HepG2 (cell line): ENCODE measurements around the gene ALDH3A1. TPM values are rescaled to one million over a fixed set of nuclear protein-coding genes. Genes with fewer than 3 reads are reported as not detected.
A peak's percentile ranks its signal among the peaks of the same experiment; 100 is the strongest.

Source experiments
- CREBL2 ChIP-seq: sonication (generic); formaldehyde crosslinking; IDR thresholded peaks from 2 replicates; pipeline ENCODE4 v1.8.1; 2023; ENCODE audit warnings: missing genetic modification reagents, mild to moderate bottlenecking, borderline replicate concordance
- HNRNPUL1 ChIP-seq: fragments of 200-400 bp; formaldehyde crosslinking; IDR thresholded peaks from 2 replicates; pipeline ENCODE4 v1.6.1; 2017; ENCODE audit warnings: low read depth, mild to moderate bottlenecking, low read length, moderate library complexity
- KDM1A ChIP-seq: IDR thresholded peaks from 2 replicates; pipeline ENCODE4 v1.6.1; 2016; ENCODE audit warnings: missing compliant biosample characterization
- KDM5A ChIP-seq: fragments of 200-600 bp; sonication (generic); IDR thresholded peaks from 2 replicates; pipeline ENCODE4 v1.7.0; 2018; ENCODE audit warnings: antibody characterized with exemption, mild to moderate bottlenecking, low read length, borderline replicate concordance
- MIER2 ChIP-seq: IDR thresholded peaks from 2 replicates; pipeline ENCODE4 v1.6.1; 2016; ENCODE audit warnings: missing biosample characterization, missing genetic modification reagents
- NFE2L1 ChIP-seq: sonication (generic); formaldehyde crosslinking; IDR thresholded peaks from 2 replicates; pipeline ENCODE4 v1.4.0; 2020; ENCODE audit warnings: missing genetic modification reagents, mild to moderate bottlenecking, borderline replicate concordance
- PCBP2 ChIP-seq: fragments of 200-400 bp; formaldehyde crosslinking; optimal IDR thresholded peaks from 2 replicates; pipeline ENCODE3; 2018; ENCODE audit warnings: low read length, low read depth; ENCODE audit not compliant: poor library complexity, severe bottlenecking
- POGK ChIP-seq: sonication (generic); formaldehyde crosslinking; conservative IDR thresholded peaks from 2 replicates; pipeline ENCODE4 v1.8.0; 2022; ENCODE audit warnings: mild to moderate bottlenecking, moderate library complexity, missing genetic modification reagents
- RFXAP ChIP-seq: sonication (generic); formaldehyde crosslinking; IDR thresholded peaks from 2 replicates; pipeline ENCODE4 v1.4.0; 2020; ENCODE audit warnings: missing genetic modification reagents, borderline replicate concordance
- SMAD9 ChIP-seq: sonication (generic); formaldehyde crosslinking; IDR thresholded peaks from 2 replicates; pipeline ENCODE4 v1.5.1; 2020; ENCODE audit warnings: mild to moderate bottlenecking, missing genetic modification reagents
- SP1 ChIP-seq, 2 experiments: fragments of 450-650 bp in 1 of 2; sonication (generic) in 1 of 2; formaldehyde crosslinking in 1 of 2; IDR thresholded peaks; 2 replicates each; pipeline versions ENCODE4 v1.4.0 to v1.6.1; 2016 to 2020; ENCODE audit warnings: missing genetic modification reagents in 1 of 2
- TERF1 ChIP-seq: sonication (generic); formaldehyde crosslinking; IDR thresholded peaks from 2 replicates; pipeline ENCODE4 v1.8.0; 2022; ENCODE audit warnings: mild to moderate bottlenecking, missing genetic modification reagents, moderate library complexity
- THYN1 ChIP-seq: sonication (generic); formaldehyde crosslinking; IDR thresholded peaks from 2 replicates; pipeline ENCODE4 v1.8.1; 2023; ENCODE audit warnings: low read depth, mild to moderate bottlenecking, moderate library complexity, missing genetic modification reagents, borderline replicate concordance
- YY1 ChIP-seq: IDR thresholded peaks from 2 replicates; pipeline ENCODE4 v1.6.1; 2011; ENCODE audit warnings: low read length, low read depth, moderate library complexity, mild to moderate bottlenecking; ENCODE audit not compliant: insufficient read depth, insufficient replicate concordance
- ZNF275 ChIP-seq: sonication (generic); formaldehyde crosslinking; IDR thresholded peaks from 2 replicates; pipeline ENCODE4 v1.8.0; 2022; ENCODE audit warnings: missing genetic modification reagents, mild to moderate bottlenecking, inconsistent platforms, borderline replicate concordance
- ZNF616 ChIP-seq: sonication (generic); formaldehyde crosslinking; IDR thresholded peaks from 2 replicates; pipeline ENCODE4 v1.5.0; 2020; ENCODE audit warnings: low read depth, mild to moderate bottlenecking, missing genetic modification reagents
- polyA plus RNA-seq, 8 experiments: library from polyadenylated mRNA; depleted of rRNA in 3 of 8; stranded (reverse) in 7 of 8; unstranded in 1 of 8; fragments of >200 nt; fragmentation: Illumina TruSeq in 4 of 8; extraction: Trizol in 4 of 8; gene quantifications; 2 replicates each; pipeline versions ENCODE4 v1.2.1 to v1.2.3, GENCODE V29; 2011 to 2016; ENCODE audit warnings: low read depth in 4 of 8, missing spikeins in 1 of 8, mixed read lengths in 1 of 8; ENCODE audit not compliant: insufficient read depth in 1 of 8
- total RNA-seq, 5 experiments: library from RNA; depleted of rRNA; stranded (reverse); fragments of >200 nt; fragmentation: Illumina TruSeq; extraction: Trizol; gene quantifications; 2 replicates each; pipeline ENCODE4 v1.2.3, GENCODE V29; 2016; ENCODE audit warnings: low read depth in 1 of 5
- TF ChIP-seq, protein P1 (sequence below): conservative IDR thresholded peaks from 2 replicates; pipeline ENCODE4 v1.6.1; 2018; ENCODE audit warnings: missing genetic modification reagents
- TF ChIP-seq, protein P2 (sequence below), 2 experiments: sonication (generic) in 1 of 2; formaldehyde crosslinking in 1 of 2; IDR thresholded peaks; 2 replicates each; pipeline versions ENCODE4 v1.5.1 to v1.6.1; 2011 to 2020; ENCODE audit warnings: borderline replicate concordance in 1 of 2, low read depth in 1 of 2, low read length in 1 of 2, mild to moderate bottlenecking in 1 of 2, missing genetic modification reagents in 1 of 2, moderate library complexity in 1 of 2

ALDH3A1 gene
- total and polyA plus RNA-seq, 2 of the 13 experiments (the other 11 are each of a cell fraction or from before 2014, with no cell fraction given), result 0.07 to 0.62 TPM

- no peak for TF ChIP-seq ZNF275 (CRISPR knock-in tag)
- no peak for TF ChIP-seq TERF1 (CRISPR knock-in tag)
- TF ChIP-seq, protein P1, sequence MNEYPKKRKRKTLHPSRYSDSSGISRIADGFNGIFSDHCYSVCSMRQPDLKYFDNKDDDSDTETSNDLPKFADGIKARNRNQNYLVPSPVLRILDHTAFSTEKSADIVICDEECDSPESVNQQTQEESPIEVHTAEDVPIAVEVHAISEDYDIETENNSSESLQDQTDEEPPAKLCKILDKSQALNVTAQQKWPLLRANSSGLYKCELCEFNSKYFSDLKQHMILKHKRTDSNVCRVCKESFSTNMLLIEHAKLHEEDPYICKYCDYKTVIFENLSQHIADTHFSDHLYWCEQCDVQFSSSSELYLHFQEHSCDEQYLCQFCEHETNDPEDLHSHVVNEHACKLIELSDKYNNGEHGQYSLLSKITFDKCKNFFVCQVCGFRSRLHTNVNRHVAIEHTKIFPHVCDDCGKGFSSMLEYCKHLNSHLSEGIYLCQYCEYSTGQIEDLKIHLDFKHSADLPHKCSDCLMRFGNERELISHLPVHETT (CRISPR knock-in tag), result no peak
- TF ChIP-seq YY1, result peak; percentile 27
- no peak for TF ChIP-seq POGK (CRISPR knock-in tag)
- TF ChIP-seq NFE2L1 (CRISPR knock-in tag), result no peak
- no peak for TF ChIP-seq HNRNPUL1
- TF ChIP-seq, protein P2, sequence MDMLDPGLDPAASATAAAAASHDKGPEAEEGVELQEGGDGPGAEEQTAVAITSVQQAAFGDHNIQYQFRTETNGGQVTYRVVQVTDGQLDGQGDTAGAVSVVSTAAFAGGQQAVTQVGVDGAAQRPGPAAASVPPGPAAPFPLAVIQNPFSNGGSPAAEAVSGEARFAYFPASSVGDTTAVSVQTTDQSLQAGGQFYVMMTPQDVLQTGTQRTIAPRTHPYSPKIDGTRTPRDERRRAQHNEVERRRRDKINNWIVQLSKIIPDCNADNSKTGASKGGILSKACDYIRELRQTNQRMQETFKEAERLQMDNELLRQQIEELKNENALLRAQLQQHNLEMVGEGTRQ (IDR thresholded peaks at IDR 0.05; ENCODE audit: low read depth, low read length), result no peak
- TF ChIP-seq, protein P2 (CRISPR knock-in tag; IDR thresholded peaks at IDR 0.05; ENCODE audit: borderline replicate concordance), result no peak
- TF ChIP-seq SP1 (IDR thresholded peaks at IDR 0.05), result no peak
- TF ChIP-seq SP1 (CRISPR knock-in tag; IDR thresholded peaks at IDR 0.05), result no peak
- TF ChIP-seq THYN1 (CRISPR knock-in tag), result no peak
- TF ChIP-seq CREBL2 (CRISPR knock-in tag), result no peak
- TF ChIP-seq MIER2, result no peak
- TF ChIP-seq KDM1A (CRISPR knock-in tag), result no peak
- no peak for TF ChIP-seq SMAD9 (CRISPR knock-in tag)
- 0 out of 2 replicates have a peak, but pooled peaks have one; percentile 27 for TF ChIP-seq RFXAP
- TF ChIP-seq ZNF616 (CRISPR knock-in tag), result no peak
- TF ChIP-seq PCBP2, result no peak
- no peak for TF ChIP-seq KDM5A
Observed at GRCh38 chr17:19762515-19762961, 14.4 kb upstream of the ALDH3A1 start (continued).
